HepG2 (cell line): ENCODE data around the gene NFASC.

Experiments
- POLR2A ChIP-seq, 2 experiments: IDR thresholded peaks; 2 replicates each; pipeline ENCODE4 v1.6.1; 2011; ENCODE audit warnings: low read depth in 2 of 2, low read length in 2 of 2, mild to moderate bottlenecking in 1 of 2, moderate library complexity in 1 of 2; ENCODE audit not compliant: insufficient read depth in 1 of 2
- RAD21 ChIP-seq: fragments of 450-650 bp; formaldehyde crosslinking; IDR thresholded peaks from 2 replicates; pipeline ENCODE4 v1.5.0; 2020; ENCODE audit warnings: mild to moderate bottlenecking
- TAF1 ChIP-seq: sonication (generic); formaldehyde crosslinking; IDR thresholded peaks from 2 replicates; pipeline ENCODE4 v1.4.0; 2020; ENCODE audit warnings: missing genetic modification reagents

DNA sequence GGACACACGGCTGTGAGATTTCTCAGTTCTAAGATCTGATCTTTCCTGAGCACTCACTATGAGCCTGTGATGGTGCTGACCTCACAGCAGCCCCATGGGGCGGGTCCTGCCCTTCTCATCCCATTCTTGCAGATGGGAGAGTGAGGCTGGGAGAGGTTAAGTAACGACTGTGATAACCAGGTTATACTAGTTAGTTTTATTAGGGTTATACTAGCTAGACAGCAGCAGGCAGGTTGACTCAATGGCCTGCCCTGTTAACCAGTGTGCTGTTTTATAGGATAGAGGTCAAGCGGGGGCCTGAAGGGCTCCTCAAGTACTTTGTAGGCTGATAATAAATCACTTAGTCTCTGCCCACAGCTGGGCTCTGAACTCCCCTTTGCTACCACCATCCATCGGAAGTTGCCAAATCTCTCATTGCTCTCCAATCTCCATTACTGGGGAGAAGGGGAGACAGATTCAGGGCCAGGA is 177.1 kb downstream of the NFASC start:
- TF ChIP-seq POLR2A (IDR thresholded peaks at IDR 0.05; ENCODE audit: insufficient read depth in 1 of 2, low read depth in 2 of 2, low read length in 2 of 2) (no peak), TAF1 (CRISPR knock-in tag) (no peak), RAD21 (CRISPR knock-in tag) (no peak)
